Liver (tissue), 9 donors: ENCODE measurements around the gene CHSY1. TPM values are rescaled to one million over a fixed set of nuclear protein-coding genes. Genes with fewer than 3 reads are reported as not detected.

ENCODE experiments used
- DNase-seq: peaks from one replicate; pipeline ENCODE4 v3.0.0-alpha.2; 2017; ENCODE audit warnings: low spot score
- H3K27ac ChIP-seq, 2 donors: one replicate each; pipeline ENCODE4 v1.7.0; 2013; ENCODE audit warnings: inconsistent platforms in 2 of 2, low read length in 2 of 2, control low read depth in 1 of 2, low read depth in 1 of 2, mild to moderate bottlenecking in 1 of 2
- H3K27me3 ChIP-seq, 4 donors: one replicate each; pipeline versions ENCODE4 v1.6.1 to v1.7.0; 2013; ENCODE audit warnings: low read length in 3 of 4, inconsistent platforms in 1 of 4, mild to moderate bottlenecking in 1 of 4, moderate library complexity in 1 of 4; ENCODE audit not compliant: control insufficient read depth in 4 of 4, insufficient read depth in 4 of 4
- H3K36me3 ChIP-seq, 4 donors: one replicate each; pipeline versions ENCODE4 v1.6.1 to v1.7.0; 2013; ENCODE audit warnings: low read length in 3 of 4, mild to moderate bottlenecking in 3 of 4, low read depth in 1 of 4, moderate library complexity in 1 of 4; ENCODE audit not compliant: control insufficient read depth in 4 of 4, insufficient read depth in 3 of 4
- H3K4me1 ChIP-seq, 4 donors: one replicate each; pipeline versions ENCODE4 v1.6.1 to v1.7.0; 2013; ENCODE audit warnings: low read length in 3 of 4, mild to moderate bottlenecking in 3 of 4, moderate library complexity in 1 of 4; ENCODE audit not compliant: control insufficient read depth in 4 of 4, insufficient read depth in 4 of 4
- H3K4me3 ChIP-seq, 3 donors: one replicate each; pipeline versions ENCODE4 v1.6.1 to v1.7.0; 2013; ENCODE audit warnings: low read length in 3 of 3, control low read depth in 1 of 3, low read depth in 1 of 3, mild to moderate bottlenecking in 1 of 3
- H3K9ac ChIP-seq, 2 donors: one replicate each; pipeline ENCODE4 v1.7.0; 2013; ENCODE audit warnings: low read length in 2 of 2, mild to moderate bottlenecking in 2 of 2, moderate library complexity in 2 of 2, control low read depth in 1 of 2, low read depth in 1 of 2
- H3K9me3 ChIP-seq, 4 donors: one replicate each; pipeline versions ENCODE4 v1.6.1 to v1.7.0; 2013; ENCODE audit warnings: low read length in 3 of 4; ENCODE audit not compliant: control insufficient read depth in 4 of 4
- ATF3 ChIP-seq: IDR thresholded peaks from 2 replicates; pipeline ENCODE4 v1.6.1; 2016; ENCODE audit warnings: antibody characterized with exemption
- CTCF ChIP-seq: fragments of 150-350 bp; IDR thresholded peaks from 2 replicates; pipeline ENCODE4 v1.5.1; 2017; ENCODE audit warnings: improper control_type of control experiment, low read depth, low read length; ENCODE audit not compliant: missing input control
- FOXA2 ChIP-seq: IDR thresholded peaks from 2 replicates; pipeline ENCODE4 v1.6.1; 2016; ENCODE audit warnings: antibody characterized with exemption
- HNF4A ChIP-seq, 2 donors: conservative IDR thresholded peaks; 2 replicates each; pipeline ENCODE4 v1.6.1; 2016; ENCODE audit warnings: antibody characterized with exemption in 2 of 2, mild to moderate bottlenecking in 2 of 2
- HNF4G ChIP-seq: IDR thresholded peaks from 2 replicates; pipeline ENCODE4 v1.6.1; 2016; ENCODE audit warnings: antibody characterized with exemption
- JUND ChIP-seq, 2 donors: IDR thresholded peaks; 2 replicates each; pipeline ENCODE4 v1.6.1; 2016; ENCODE audit warnings: antibody characterized with exemption in 2 of 2
- NR2F2 ChIP-seq: IDR thresholded peaks from 2 replicates; pipeline ENCODE4 v1.6.1; 2016; ENCODE audit warnings: antibody characterized with exemption
- RXRA ChIP-seq, 2 donors: IDR thresholded peaks; 2 replicates each; pipeline ENCODE4 v1.6.1; 2017 to 2018; ENCODE audit warnings: antibody characterized with exemption in 2 of 2, mild to moderate bottlenecking in 1 of 2
- SP1 ChIP-seq: IDR thresholded peaks from 2 replicates; pipeline ENCODE4 v1.6.1; 2018; ENCODE audit warnings: antibody characterized with exemption, mild to moderate bottlenecking
- YY1 ChIP-seq: IDR thresholded peaks from 2 replicates; pipeline ENCODE4 v1.6.1; 2016; ENCODE audit warnings: antibody characterized with exemption, mild to moderate bottlenecking
- WGBS: extraction: QIAGEN DNeasy Blood & Tissue Kit; methylation state at CpG from one replicate; pipeline ENCODE4 v1.1.7; 2013; 5-methylcytosine and 5-hydroxymethylcytosine counted together
- polyA plus RNA-seq, 2 donors: library from polyadenylated mRNA; stranded (reverse) in 1 of 2; unstranded in 1 of 2; fragments of 200-250 nt in 1 of 2; fragments of >200 nt in 1 of 2; fragmentation: Nextera tagmentation in 1 of 2; extraction: Ambion mirVana in 1 of 2; gene quantifications; one replicate each; pipeline versions ENCODE4 v1.2.1 to v1.2.3, GENCODE V29; 2013 to 2015
- total RNA-seq, 2 donors: library from RNA; depleted of rRNA; stranded (reverse); fragments of >200 nt; gene quantifications; one replicate each; pipeline ENCODE4 v1.2.3, GENCODE V29; 2014
- TF ChIP-seq, protein P1 (sequence below): IDR thresholded peaks from 2 replicates; pipeline ENCODE4 v1.6.1; 2016; ENCODE audit warnings: antibody characterized with exemption, mild to moderate bottlenecking
- TF ChIP-seq, protein P2 (sequence below): IDR thresholded peaks from 2 replicates; pipeline ENCODE4 v1.6.1; 2016; ENCODE audit warnings: antibody characterized with exemption
- TF ChIP-seq, protein P3 (sequence below): IDR thresholded peaks from 2 replicates; pipeline ENCODE4 v1.6.1; 2016; ENCODE audit warnings: antibody characterized with exemption
- donor health status: healthy.
- donor health status: healthy.
- donor health status: healthy.
- donor health status: healthy.
- donor health status: healthy.

Gene CHSY1
- total and polyA plus RNA-seq, 4 donors, result 1.4 to 12.3 (median 6.6) TPM

DNA sequence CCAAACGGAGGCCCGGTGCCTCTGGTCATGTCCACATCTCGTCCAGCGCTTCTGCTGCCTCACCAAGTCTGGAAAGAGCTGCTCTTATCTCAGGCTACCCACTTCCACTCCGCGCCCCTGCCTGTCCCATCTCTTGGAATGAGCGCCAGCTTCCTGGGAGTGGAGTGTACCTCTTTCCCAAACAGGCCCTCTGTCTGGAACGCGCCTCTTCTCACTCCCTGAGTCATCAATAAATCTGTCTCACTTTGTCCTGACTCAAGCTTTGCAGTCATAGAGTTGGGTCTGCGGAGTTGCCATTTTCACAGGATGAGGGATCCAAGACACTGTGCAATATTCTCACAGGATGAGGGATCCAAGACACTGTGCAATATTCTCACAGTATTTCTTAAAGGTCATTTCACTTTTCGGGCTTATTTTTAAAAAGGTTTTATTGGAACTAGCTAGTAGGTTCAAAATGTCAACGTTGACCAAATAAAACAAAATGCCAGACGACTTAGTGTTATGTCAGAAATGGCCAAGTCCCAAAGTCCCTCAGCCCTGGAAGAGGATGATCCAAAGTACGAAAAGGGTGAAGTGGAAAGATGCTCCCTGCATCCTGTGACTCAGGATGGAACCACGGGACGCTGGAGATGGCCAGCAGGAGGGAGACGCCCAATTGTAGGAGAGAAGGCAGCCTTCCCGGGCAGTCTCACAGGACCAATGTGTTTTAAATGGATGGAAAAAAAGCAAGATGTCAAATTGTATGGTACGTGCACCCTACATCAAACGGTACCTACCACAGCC is 81.1 kb downstream of the CHSY1 start:
- H3K4me3 ChIP-seq, result no peak overlapping the region
- no peak overlapping the region for H3K27ac ChIP-seq
- peaks cover 0 to 13% (median 2%) of the 10 kb centered on the region in 4 donors for H3K4me1 ChIP-seq
- peaks cover 0 to 2% (median 0%) of the 10 kb centered on the region in 4 donors for H3K36me3 ChIP-seq
- TF ChIP-seq RXRA (IDR thresholded peaks at IDR 0.05) (no peak), CTCF (no peak), HNF4A (conservative IDR thresholded peaks at IDR 0.05) (no peak)
- no peaks in the 10 kb centered on the region for H3K27me3 ChIP-seq
- DNase-seq, result no peak
- WGBS, result 85% methylated on average over 20 of the region's 20 CpGs
- peaks cover 3 to 8% (median 4%) of the 10 kb centered on the region in 4 donors for H3K9me3 ChIP-seq
- no peak overlapping the region for H3K9ac ChIP-seq

DNA sequence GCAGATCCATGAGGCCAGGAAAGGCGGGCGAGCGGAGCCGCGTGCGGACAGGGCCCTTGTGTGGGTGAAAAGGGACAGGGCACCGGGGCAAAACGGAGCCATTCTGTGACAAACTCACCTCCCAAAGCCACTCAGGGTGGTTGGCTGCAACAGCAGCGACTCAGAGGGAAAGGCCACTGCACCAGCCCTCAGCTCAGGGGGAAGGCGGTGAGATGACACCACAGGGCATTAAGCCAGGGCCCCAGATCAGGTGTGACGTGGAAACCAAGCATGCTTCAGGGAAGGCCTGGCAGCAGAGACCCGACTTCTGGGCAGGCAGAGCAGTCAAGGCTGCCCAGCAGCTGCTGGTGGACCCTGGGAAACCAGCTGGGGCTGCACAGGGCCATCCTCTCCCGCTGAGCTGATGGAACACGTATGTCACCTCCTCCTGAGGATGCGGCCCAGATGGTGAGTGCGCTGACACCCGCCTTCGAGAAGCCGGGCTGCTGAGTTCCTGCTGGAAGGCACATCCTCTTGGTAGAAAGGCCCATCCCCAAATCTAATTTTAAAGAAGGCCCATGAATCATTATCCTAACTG is 82.3 kb downstream of the CHSY1 start:
- WGBS, result 90% methylated on average over 19 of the region's 19 CpGs
- Histone ChIP-seq H3K4me1 (peaks cover 0 to 13% (median 2%) of the 10 kb centered on the region in 4 donors), H3K9me3 (peaks cover 3 to 11% (median 8%) of the 10 kb centered on the region in 4 donors), H3K36me3 (peaks cover 0 to 1% (median 0%) of the 10 kb centered on the region in 4 donors), H3K27ac (peak overlapping the region in 1 of 2 donors; percentile 17), H3K27me3 (no peaks in the 10 kb centered on the region), H3K9ac (no peak overlapping the region), H3K4me3 (no peak overlapping the region)
- no peak for DNase-seq
- no peak for TF ChIP-seq ATF3
- TF ChIP-seq HNF4A (conservative IDR thresholded peaks at IDR 0.05), result no peak
- no peak for TF ChIP-seq NR2F2
- no peak for TF ChIP-seq SP1

- Histone ChIP-seq H3K4me1 (peaks cover 0 to 9% (median 2%) of the 10 kb centered on the region in 4 donors), H3K9me3 (peaks cover 3 to 11% (median 9%) of the 10 kb centered on the region in 4 donors), H3K4me3 (no peak overlapping the region), H3K27ac (peak overlapping the region; percentile 71 to 76), H3K36me3 (peaks cover 0 to 1% (median 0%) of the 10 kb centered on the region in 4 donors), H3K27me3 (no peaks in the 10 kb centered on the region), H3K9ac (no peak overlapping the region)
- 95% methylated on average over 6 of the region's 6 CpGs for WGBS
- DNase-seq, result no peak
- TF ChIP-seq HNF4G (no peak), FOXA2 (no peak), JUND (IDR thresholded peaks at IDR 0.05) (no peak), ATF3 (no peak), CTCF (no peak), YY1 (no peak), HNF4A (conservative IDR thresholded peaks at IDR 0.05) (no peak)
- TF ChIP-seq, protein P1, sequence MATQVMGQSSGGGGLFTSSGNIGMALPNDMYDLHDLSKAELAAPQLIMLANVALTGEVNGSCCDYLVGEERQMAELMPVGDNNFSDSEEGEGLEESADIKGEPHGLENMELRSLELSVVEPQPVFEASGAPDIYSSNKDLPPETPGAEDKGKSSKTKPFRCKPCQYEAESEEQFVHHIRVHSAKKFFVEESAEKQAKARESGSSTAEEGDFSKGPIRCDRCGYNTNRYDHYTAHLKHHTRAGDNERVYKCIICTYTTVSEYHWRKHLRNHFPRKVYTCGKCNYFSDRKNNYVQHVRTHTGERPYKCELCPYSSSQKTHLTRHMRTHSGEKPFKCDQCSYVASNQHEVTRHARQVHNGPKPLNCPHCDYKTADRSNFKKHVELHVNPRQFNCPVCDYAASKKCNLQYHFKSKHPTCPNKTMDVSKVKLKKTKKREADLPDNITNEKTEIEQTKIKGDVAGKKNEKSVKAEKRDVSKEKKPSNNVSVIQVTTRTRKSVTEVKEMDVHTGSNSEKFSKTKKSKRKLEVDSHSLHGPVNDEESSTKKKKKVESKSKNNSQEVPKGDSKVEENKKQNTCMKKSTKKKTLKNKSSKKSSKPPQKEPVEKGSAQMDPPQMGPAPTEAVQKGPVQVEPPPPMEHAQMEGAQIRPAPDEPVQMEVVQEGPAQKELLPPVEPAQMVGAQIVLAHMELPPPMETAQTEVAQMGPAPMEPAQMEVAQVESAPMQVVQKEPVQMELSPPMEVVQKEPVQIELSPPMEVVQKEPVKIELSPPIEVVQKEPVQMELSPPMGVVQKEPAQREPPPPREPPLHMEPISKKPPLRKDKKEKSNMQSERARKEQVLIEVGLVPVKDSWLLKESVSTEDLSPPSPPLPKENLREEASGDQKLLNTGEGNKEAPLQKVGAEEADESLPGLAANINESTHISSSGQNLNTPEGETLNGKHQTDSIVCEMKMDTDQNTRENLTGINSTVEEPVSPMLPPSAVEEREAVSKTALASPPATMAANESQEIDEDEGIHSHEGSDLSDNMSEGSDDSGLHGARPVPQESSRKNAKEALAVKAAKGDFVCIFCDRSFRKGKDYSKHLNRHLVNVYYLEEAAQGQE, result no peak
- TF ChIP-seq, protein P2, sequence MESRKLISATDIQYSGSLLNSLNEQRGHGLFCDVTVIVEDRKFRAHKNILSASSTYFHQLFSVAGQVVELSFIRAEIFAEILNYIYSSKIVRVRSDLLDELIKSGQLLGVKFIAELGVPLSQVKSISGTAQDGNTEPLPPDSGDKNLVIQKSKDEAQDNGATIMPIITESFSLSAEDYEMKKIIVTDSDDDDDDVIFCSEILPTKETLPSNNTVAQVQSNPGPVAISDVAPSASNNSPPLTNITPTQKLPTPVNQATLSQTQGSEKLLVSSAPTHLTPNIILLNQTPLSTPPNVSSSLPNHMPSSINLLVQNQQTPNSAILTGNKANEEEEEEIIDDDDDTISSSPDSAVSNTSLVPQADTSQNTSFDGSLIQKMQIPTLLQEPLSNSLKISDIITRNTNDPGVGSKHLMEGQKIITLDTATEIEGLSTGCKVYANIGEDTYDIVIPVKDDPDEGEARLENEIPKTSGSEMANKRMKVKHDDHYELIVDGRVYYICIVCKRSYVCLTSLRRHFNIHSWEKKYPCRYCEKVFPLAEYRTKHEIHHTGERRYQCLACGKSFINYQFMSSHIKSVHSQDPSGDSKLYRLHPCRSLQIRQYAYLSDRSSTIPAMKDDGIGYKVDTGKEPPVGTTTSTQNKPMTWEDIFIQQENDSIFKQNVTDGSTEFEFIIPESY, result no peak
- TF ChIP-seq, protein P3, sequence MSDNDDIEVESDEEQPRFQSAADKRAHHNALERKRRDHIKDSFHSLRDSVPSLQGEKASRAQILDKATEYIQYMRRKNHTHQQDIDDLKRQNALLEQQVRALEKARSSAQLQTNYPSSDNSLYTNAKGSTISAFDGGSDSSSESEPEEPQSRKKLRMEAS, result no peak
Observed at GRCh38 chr15:101168898-101169494, 82.9 kb downstream of the CHSY1 start.
